Loucy (cell line): ENCODE results near the gene P2RX3.

ENCODE experiments used
- H2AFZ ChIP-seq: fragments of 200-600 bp; sonication (generic); 2 replicates; pipeline ENCODE4 v1.6.0; 2016; ENCODE audit warnings: antibody characterized with exemption, mild to moderate bottlenecking, low read length, moderate library complexity
- H3F3A ChIP-seq: fragments of 200-600 bp; 2 replicates; pipeline ENCODE4 v1.6.0; 2016; ENCODE audit warnings: antibody characterized with exemption, low read depth, mild to moderate bottlenecking
- H3K27me3 ChIP-seq: fragments of 200-600 bp; sonication (generic); 2 replicates; pipeline ENCODE4 v1.6.1; 2014; ENCODE audit warnings: low read length, mild to moderate bottlenecking; ENCODE audit not compliant: insufficient read depth, poor library complexity, severe bottlenecking
- H3K36me3 ChIP-seq: fragments of 200-600 bp; sonication (generic); 2 replicates; pipeline ENCODE4 v1.6.1; 2016; ENCODE audit warnings: low read length; ENCODE audit not compliant: insufficient read depth
- H3K4me1 ChIP-seq: fragments of 200-600 bp; sonication (generic); 2 replicates; pipeline ENCODE4 v1.5.1; 2014; ENCODE audit warnings: low read length, mild to moderate bottlenecking; ENCODE audit not compliant: insufficient read depth, poor library complexity, severe bottlenecking
- H3K4me2 ChIP-seq: fragments of 200-600 bp; sonication (generic); 2 replicates; pipeline ENCODE4 v1.6.0; 2014; ENCODE audit warnings: antibody characterized with exemption, low read length, low read depth, mild to moderate bottlenecking; ENCODE audit not compliant: poor library complexity, severe bottlenecking
- H3K4me3 ChIP-seq: fragments of 200-600 bp; sonication (generic); 2 replicates; pipeline ENCODE4 v1.5.1; 2014; ENCODE audit warnings: low read length, mild to moderate bottlenecking, mixed read lengths; ENCODE audit not compliant: poor library complexity, severe bottlenecking
- H3K79me2 ChIP-seq: fragments of 200-600 bp; sonication (generic); 2 replicates; pipeline ENCODE4 v1.6.1; 2014; ENCODE audit warnings: low read length; ENCODE audit not compliant: insufficient read depth
- H3K9ac ChIP-seq: fragments of 200-600 bp; sonication (generic); 2 replicates; pipeline ENCODE4 v1.6.0; 2014; ENCODE audit warnings: mild to moderate bottlenecking, low read depth, low read length, moderate library complexity; ENCODE audit not compliant: poor library complexity, severe bottlenecking
- H3K9me2 ChIP-seq: fragments of 200-600 bp; sonication (generic); replicated peaks from 2 replicates; pipeline ENCODE4 v1.6.1; 2016; ENCODE audit warnings: low read depth, low read length, mixed read lengths
- H3K9me3 ChIP-seq: fragments of 200-600 bp; sonication (generic); 2 replicates; pipeline ENCODE4 v1.6.1; 2014; ENCODE audit warnings: mild to moderate bottlenecking, antibody characterized with exemption, low read length, low read depth; ENCODE audit not compliant: insufficient read depth
- H4K20me1 ChIP-seq: fragments of 200-600 bp; sonication (generic); 2 replicates; pipeline ENCODE4 v1.6.0; 2014; ENCODE audit warnings: antibody characterized with exemption, low read length, mild to moderate bottlenecking; ENCODE audit not compliant: insufficient read depth, poor library complexity, severe bottlenecking
- CTCF ChIP-seq: fragments of 200-600 bp; sonication (generic); conservative IDR thresholded peaks from 2 replicates; pipeline ENCODE4 v1.5.1; 2014; ENCODE audit warnings: mild to moderate bottlenecking, antibody characterized with exemption, low read length
- EZH2phosphoT487 ChIP-seq: fragments of 200-600 bp; IDR thresholded peaks from 2 replicates; pipeline ENCODE4 v1.6.1; 2018; ENCODE audit warnings: antibody characterized with exemption, mild to moderate bottlenecking, moderate library complexity, borderline replicate concordance

The P2RX3 gene

DNA sequence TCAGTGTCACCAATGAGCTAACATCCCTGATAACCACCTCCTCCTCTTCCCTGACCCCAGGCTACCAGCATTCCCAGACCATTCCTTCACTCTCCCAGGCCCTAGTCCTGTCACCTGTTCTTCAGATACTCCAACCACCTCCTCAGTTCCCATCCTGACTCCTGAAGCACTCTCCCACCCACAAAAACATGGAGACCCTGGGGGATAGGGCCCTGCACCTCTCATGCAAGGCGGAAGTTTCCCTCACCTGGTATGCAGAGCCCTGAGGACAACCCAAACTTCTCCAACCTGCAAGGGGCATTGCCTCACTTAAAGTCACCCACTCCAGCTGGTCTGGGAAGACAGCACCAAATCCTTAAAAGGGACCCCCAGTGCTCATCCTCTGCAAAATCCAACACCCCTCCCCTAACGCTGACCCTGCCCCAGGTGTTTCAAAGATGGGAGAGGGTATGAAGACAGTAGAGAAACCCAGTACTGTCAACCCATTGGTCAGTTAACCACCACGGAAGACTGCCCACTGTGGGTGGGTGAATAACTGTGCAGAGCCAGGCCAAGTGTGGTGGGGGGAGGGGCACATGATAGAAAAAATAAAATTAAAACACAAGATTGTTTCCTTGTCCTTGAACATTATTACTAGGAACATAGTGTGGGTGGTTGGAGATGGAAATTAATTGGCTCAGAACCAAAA, 14.8 kb upstream of the P2RX3 start:
- H3F3A ChIP-seq: no peaks in the 10 kb centered on the region
- peak overlapping the region; percentile 84 for H3K9ac ChIP-seq
- H3K4me1 ChIP-seq: peaks cover 33% of the 10 kb centered on the region
- H3K9me2 ChIP-seq: no peaks in the 10 kb centered on the region
- H3K79me2 ChIP-seq: peaks cover 4% of the 10 kb centered on the region; the same call in 1 of the 2 replicates
- TF ChIP-seq EZH2phosphoT487 (no peak), CTCF (no peak)
- no peaks in the 10 kb centered on the region for H3K9me3 ChIP-seq
- H2AFZ ChIP-seq: no peak overlapping the region
- H3K4me2 ChIP-seq: peak overlapping the region; percentile 71
- peaks cover 23% of the 10 kb centered on the region; the same call in 1 of the 2 replicates for H3K36me3 ChIP-seq
- peaks cover 5% of the 10 kb centered on the region for H4K20me1 ChIP-seq
- peak overlapping the region; percentile 79 for H3K4me3 ChIP-seq
- H3K27me3 ChIP-seq: no peaks in the 10 kb centered on the region

DNA sequence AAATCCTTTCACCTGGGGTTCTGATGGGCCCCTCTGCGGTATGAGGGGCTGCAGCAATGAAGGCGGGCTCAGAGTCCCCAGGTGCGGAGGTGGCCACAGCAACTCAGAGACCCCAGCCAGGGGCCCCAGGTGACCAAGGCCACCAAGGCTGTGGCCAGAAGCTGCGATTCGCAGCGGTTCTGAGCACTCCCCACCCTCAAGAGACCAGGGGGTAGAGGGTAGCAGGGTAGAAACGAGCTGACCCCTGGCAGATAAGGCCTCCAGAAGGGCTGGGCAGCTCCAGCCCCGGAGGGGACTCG, 14.3 kb upstream of the P2RX3 start:
- peaks cover 4% of the 10 kb centered on the region; the same call in 1 of the 2 replicates for H3K79me2 ChIP-seq
- TF ChIP-seq CTCF: no peak
- no peak for TF ChIP-seq EZH2phosphoT487
- no peaks in the 10 kb centered on the region for H3K27me3 ChIP-seq
- H3K9me3 ChIP-seq: no peaks in the 10 kb centered on the region
- H3K36me3 ChIP-seq: peaks cover 28% of the 10 kb centered on the region; the same call in 1 of the 2 replicates
- H3K4me2 ChIP-seq: peak overlapping the region; percentile 71
- no peaks in the 10 kb centered on the region for H3F3A ChIP-seq
- H3K4me1 ChIP-seq: peaks cover 33% of the 10 kb centered on the region
- peak overlapping the region; percentile 79 for H3K4me3 ChIP-seq
- no peaks in the 10 kb centered on the region for H3K9me2 ChIP-seq
- no peak overlapping the region for H2AFZ ChIP-seq
- peak overlapping the region; percentile 84 for H3K9ac ChIP-seq
- H4K20me1 ChIP-seq: peaks cover 5% of the 10 kb centered on the region

- Histone ChIP-seq H3K79me2 (peaks cover 4% of the 10 kb centered on the region; the same call in 1 of the 2 replicates), H3F3A (no peaks in the 10 kb centered on the region), H3K4me3 (peak overlapping the region; percentile 79), H4K20me1 (peaks cover 5% of the 10 kb centered on the region), H2AFZ (peak overlapping the region; percentile 74; the same call in 1 of the 2 replicates), H3K4me2 (peak overlapping the region; percentile 71), H3K9ac (peak overlapping the region; percentile 84), H3K9me3 (no peaks in the 10 kb centered on the region), H3K4me1 (peaks cover 33% of the 10 kb centered on the region), H3K27me3 (no peaks in the 10 kb centered on the region), H3K36me3 (peaks cover 33% of the 10 kb centered on the region; the same call in 1 of the 2 replicates), H3K9me2 (no peaks in the 10 kb centered on the region)
- TF ChIP-seq EZH2phosphoT487: no peak
- no peak for TF ChIP-seq CTCF
Observed at GRCh38 chr11:57324154-57324885, 13.8 kb upstream of the P2RX3 start.
